ENCODE measurements around the gene HES1. TPM values are rescaled to one million over a fixed set of nuclear protein-coding genes. Genes with fewer than 3 reads are reported as not detected.
"Not testable (repeated sequence)": the region's sequence is repeated elsewhere in the genome, so short reads cannot be mapped to it uniquely, and the experiment has no call there.

Gene HES1
- total RNA-seq, 1 donor from 2014 or later, result 95.2 TPM

DNA sequence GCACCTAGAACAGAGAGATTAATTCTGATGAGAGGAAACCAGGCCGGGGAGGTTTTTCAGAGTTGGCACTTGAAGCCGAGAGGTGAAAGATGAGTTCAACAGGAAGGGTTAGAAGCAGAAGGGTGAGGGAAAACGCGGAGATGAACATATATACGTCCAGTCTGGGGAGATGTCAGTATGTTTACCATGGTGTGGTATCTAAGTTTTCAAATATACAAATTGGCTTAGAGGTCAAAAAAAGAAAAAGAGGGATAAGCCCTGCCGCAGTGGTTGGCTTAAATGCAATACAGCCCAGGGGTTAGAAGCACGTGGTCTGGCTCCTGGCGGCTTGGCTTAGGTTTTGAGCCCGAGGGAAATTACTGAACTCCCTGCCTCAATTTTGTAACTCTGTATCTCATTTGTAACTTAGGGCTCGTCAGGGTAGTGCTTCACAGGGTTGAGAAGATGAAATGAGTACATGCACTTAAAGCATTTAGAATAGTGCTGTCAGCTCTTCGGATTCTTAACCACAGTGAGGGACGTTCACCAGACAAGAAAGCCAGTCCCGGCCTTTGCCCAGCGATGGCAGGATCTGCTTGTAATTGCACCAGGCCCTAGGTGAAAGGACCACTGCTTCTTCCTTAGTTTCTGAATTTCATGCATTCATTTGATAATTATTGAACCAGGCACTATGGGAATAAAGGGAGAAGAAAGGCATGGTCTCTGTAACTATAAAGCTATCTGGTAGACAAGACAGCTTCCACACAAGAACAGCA, 6.4 kb downstream of the HES1 start:
- peak; percentile 30 for ATAC-seq

DNA sequence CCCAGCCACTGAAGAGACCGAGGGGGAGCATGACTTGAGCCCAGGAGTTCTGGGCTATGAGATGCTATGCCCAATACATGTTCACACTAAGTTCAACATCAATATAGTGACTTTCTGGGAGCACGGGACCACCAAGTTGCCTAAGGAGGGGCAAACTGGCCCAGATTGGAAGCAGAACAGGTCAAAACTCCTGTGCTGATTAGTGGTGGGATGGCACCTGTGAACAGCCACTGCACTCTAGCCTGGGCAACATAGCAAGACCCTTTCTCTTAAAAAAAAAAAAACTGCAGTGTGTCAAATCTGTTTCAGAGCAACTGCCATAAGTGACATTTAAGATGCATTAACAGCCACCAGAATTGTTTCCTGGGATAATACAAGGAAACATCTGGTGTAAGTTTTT, 9.8 kb downstream of the HES1 start:
- no peak for ATAC-seq

DNA sequence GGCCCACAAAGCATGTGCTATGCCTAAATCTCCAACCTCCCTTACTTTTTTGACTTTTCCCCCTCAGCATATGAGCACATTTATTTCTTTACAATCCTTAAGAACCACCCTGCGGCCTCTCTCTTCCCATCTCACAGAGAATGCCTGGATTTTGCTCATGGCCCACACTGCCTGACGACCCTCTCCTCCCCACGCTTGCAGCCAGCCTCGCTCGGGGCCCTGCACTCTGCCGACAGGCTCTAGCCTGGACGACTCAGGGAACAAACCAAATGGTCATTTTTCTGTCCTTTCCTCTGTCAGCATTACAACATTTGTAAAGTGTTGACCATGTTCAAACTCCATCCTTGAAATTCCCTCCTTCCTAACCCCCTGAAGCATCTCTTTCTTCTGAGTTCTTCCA, 11.7 kb downstream of the HES1 start:
- no peak for ATAC-seq

DNA sequence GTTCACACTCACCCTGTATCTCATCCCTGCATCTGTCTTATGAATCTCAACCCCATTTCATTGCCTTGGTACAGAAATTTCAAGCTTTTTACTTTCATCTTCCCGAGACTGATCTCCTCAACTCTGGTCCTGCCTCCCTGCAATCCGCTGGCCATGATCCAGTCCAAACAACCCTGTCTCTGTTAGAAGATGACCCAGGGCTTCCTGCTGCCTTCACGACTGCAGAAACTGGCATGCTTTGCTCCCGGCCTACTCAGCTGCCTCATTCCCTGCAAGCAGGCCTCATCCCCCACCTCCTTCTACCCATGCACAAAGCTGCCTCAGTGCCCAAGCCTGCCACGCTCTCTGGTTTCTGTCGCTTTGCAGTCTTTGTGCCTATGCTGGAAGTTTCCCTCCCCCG, 12.4 kb downstream of the HES1 start:
- no peak for ATAC-seq

DNA sequence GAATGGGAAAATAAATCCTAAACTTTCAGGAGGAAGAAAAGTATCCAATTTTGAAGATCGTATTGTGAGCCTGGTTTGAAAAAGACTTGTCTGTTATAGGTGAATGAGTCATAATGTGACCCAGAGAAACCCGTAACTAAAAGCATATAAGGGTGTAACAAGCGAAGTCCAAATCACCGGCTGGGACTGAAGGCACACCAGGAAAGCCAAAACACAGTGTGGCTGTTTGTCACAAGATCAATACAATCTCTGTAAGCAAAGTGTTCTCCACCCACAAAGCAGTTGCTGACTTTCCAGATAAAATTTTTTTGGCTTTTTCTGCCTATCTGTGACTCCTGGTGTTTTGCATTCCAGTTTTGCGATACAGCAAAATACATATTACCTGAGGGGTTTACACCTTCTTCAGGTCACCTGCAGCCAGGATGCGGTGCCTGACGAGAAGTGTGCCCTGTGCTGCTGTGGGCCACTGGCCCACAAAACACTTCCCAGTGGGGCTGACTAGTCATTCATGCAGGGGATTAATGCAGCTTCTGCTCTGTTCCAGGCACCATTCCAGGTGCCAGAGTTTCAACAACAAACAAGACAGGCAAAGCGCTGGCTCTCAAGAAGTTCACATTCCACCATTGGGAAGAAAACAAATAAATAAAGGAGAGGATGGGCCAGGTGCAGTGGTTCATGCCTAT, 14.4 kb downstream of the HES1 start:
- peak; percentile 76 for ATAC-seq

DNA sequence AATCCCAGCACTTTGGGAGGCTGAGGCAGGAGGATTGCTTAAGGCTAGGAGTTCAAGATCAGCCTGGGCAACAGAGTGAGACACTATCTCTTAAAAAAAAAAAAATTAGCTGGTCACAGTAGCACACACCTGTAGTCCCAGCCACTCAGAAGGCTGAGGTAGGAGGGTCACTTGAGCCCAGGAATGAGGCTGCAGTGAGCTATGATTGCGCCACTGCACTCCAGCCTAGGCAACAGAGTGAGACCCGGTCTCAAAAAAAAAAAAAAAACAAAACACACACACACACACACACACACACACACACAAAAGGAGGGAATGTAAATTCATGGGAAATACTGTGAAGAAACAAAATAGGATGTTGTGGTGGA, 15.0 kb downstream of the HES1 start:
- not testable (repeated sequence) for ATAC-seq

DNA sequence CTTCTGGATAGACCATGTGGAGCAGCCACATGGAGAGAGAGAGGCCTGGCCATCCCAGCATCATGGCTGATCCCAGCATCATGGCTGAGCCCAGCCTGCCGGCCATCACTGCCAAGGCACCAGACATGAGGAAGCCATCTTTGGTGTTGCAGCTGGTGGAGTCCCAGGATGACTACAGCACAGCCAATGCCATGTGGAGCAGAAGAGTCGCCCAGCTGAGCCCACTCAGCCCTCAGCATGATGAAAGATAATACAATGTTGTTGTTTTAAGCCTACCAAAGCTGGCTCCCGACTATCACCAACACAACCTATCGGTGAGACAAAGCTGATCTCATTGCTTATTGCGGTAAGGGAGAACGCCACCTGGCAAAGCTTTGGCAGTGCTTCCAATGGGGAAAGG, 18.4 kb downstream of the HES1 start:
- ATAC-seq, result no peak

DNA sequence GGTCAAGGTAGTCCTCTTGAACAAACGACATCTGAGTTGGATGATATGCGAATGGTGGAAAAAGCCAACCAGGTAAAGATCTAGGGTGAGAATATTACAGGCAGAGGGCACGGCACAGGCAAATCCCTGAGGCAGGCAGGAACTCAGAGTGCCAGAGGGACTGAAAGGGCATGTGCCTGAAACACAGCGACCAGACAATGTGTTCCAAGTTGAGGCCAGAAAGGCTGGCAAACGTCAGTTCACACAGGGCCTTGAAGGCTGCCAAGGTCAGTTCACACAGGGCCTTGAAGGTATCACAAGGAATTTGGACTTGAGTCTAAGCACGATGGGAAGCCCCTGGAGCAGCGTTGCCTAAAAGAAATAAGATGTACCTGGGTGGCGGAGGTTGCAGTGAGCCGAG, 20.1 kb downstream of the HES1 start:
- no peak for ATAC-seq

DNA sequence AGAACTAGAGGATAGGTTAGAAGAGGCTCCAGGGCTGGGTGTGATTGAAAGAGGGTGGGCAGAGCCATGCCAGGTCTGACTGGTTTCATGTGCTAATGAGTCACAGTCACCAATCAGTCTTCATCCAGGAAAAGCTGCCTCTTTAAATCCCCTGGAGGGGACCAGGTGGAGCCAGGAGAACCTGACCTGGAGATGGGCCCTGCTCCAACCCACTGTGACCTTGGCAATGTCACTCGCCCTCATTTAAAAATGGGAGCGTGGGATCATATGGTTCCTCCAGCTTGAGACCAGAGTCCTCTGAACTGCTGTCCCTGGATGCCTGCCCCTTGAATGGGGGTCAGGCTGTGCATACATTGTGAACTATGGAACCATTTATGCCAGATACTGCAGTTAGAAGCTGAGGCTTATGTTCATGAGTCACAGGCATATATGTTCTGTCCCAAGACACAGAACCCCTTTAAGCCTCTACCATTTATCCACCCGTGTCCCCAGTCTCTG, 23.0 kb downstream of the HES1 start:
- peak; percentile 93 for ATAC-seq

DNA sequence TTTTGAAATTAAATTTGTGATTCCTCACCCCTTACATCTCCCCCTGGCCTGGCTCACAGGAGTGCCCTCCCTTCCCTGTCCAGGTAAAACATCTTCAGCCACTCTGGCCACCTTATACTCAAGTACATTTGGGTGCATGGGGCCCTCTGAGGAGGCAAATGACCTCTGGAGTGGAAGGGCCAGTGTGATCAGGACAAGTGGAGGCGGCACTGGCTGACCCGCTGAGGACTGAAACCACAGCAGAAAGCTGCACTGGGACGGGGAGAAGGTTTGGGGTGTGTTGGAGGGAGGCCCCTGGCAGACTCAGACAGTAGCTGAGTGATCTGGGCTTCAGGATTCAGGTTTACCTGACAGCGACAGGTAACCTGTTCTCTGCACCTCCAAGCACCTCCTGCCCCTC, 24.2 kb downstream of the HES1 start:
- no peak for ATAC-seq

DNA sequence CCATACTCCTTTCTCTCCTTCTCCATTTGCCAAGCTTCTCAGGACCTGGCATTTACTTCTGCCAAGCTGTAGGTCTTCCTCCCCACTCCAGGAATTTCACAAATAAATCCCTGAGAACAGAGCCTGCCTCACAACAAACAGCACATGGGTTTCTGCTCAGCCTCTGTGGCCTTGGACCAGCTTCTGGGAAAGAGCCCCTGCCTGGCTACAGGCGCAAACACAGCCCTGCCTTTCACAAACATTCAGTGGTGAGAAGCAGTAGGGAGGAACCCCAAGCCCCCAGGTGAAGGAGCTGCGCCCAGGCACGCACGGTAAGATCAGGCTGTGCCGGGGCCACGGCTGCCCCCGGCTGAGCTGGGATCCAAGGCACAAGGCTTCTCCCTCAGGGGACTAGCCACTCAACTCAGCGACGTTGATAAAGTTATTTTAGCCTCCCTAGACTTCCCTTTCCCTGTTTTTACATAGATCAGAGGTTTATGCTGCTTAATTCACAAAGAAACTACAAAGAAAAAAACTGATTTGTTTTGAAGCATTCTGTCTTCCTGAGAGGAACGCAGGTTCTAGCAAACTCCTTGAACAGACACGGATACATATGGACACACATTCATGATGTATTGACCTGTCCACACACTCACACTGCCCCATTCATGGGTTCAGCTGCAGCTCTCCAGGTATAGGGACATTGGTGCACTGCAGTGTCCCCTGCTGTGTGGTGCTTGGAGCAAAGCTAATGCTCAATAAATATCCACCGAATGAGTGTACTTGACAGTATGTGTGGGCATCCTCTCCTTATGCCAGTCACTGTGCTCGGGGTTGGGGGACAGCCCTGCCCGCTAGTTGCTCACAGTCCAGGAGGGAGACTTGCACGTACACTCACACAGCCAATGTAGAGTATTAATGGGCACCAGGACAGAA, 25.4 kb downstream of the HES1 start:
- peak; percentile 50 for ATAC-seq

DNA sequence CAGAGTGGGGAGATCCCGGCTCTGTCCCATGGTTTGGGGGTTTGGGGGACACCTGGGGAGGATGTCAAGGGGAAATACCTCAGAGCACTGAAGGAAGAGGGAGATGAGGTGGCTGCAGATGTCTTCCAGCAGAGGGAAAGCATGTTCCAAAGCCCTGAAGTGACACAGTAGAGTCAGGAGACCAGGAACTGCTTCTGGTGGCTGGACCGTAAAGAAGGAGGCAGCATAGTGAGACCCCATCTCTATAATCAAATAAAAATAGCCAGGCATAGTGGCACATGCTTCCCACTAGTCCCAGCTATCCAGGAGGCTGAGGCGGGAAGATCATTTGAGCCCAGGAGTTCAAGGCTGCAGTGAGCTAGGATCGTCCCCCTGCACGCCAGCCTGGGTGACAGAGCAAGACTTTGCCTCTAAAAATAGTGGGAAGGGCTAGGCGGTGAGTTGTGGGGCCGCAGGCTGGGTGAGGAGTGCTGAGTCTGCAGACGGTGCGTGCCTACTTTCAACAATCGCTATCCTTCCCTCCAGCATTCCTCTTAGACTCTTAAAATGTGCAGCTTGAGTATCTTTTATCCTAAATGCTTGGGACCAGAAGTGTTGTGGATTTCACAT, 26.2 kb downstream of the HES1 start:
- ATAC-seq, result no peak

DNA sequence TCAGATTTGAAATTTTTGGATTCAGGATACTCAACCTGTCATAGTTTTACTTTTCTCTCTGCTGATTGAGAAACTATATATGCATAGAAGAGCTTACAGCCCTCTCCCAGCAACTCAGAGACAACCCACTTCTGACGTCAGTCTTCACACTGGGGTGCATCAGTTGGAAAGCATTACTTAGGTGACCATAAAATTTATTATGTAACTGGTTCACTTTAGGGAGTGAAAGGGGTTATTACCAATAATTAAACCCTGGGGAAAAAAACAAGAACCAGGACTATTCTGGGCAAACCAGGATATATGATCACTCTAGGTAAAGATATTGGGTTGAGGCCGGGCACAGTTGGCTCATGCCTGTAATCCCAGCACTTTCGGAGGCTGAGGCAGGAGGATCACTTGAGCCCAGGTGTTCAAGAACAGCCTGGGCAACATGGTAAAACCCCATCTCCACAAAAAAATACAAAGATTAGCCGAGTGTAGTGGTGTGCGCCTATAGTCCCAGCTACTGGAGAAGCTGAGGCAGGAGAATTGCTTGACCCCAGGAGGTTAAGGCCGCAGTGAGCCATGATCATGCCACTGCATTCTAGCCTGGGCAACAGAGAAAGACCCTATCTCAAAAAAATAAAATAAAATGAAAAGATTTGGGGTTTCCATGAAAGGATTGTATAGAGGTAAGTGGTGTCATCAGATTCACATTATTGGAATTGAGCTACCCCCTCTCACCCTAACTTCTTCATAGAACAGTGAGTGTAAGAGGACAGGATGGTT, 27.1 kb downstream of the HES1 start:
- no peak for ATAC-seq

DNA sequence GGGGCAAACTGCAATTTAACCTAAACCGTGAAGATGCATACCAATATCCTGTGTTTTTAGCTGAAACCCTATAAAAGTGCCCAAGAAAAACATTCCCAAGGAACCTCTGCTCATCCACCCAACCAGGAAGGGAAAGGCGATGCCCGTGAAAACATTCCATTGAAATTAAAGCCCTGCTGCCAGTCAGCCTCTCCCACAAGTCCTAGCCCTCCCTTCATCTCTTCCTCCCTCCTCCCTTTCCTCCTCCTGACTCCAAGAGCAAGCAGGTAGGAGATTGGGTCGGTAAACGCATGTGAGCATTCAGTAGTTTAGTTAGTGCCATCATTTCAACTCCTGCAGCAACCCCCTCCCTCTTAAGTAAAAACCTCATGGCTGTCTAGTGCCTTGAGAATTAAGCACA, 27.7 kb downstream of the HES1 start:
- no peak for ATAC-seq

DNA sequence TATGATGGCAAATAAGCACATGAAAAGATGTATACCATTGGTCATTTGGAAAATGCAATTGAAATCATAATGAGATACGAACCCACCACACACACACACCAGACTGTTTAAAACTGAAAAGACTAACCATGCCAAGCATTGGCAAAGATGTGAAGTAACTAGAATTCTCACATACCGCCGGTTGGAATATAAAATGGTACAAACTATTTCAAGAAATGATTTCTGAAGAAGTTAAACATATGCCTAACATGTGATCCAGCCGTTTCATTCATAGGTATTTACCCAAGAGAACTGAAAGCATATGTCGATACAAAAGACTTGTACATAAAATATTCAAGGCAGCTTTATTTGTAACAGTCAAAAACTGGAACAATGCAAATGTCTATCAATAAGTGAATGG, 28.9 kb downstream of the HES1 start:
- no peak for ATAC-seq

DNA sequence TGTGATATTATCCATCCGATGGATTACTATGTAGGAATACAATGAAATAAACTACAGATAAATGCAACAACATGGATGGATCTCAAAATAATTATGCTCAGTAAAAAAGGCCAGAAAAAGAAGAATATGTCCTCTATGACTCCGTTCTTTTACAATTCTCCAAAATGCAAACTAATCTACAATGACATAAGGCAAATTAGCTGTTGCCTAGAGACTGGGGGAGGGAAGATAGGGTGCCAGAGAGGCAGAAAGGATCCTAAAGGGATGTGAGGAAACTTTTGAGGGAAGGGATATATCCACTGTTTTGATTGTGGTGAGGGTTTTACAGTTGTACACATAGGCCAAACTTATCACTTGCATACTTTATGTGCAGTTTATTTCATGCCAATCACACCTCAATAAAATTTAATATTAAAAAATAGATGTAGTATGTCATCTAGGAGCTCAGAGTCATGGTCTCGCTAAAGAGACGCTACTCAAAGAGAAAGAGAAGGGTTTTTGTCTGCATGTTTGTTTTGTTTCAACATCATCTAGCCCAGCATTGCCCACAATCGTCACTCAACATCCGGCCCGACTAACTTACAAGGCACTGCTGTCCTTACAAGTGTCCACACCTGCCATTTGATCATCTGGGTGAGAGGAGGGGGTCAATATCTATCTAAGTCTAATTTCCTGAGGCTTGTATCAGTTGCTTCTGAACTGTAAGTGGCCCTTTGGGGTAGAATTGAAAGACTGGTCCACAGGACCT, 29.5 kb downstream of the HES1 start:
- no peak for ATAC-seq

DNA sequence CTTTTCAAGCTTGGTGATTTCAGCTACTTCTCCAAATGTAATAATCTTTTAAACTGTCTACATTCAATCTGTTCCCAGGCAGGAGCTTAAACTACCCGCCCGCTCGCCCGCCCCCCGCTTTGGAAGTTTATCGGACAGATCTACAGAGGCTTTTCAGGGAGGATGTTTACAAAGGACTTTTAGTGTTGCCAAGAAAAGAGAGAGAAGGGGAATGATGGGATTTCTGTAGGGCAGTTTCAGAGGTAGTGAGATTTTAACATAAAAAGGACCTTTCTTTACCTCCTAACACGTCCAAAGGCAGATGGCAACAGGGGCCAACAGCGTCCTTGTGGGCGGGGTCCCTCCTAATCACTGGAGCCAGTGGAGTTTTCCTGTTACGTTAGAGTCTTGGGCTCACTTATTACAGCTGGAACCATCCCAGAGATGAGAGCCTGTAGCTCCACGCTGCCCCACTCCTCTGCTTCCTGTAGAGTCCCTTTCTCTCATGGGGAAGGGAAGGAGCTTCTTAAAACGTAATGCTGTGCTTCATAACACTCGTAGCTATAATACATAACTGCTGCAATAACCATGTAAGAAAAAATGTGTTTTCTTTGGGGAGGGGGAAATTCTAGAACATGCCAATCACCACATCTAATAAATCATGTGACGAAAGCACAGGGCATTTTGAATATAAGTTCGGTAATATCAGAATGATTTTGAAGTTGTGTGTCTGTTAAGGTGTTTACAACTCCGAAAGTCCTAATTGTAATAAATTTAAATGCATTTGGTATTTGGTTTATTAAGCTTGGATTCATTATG, 30.9 kb downstream of the HES1 start:
- ATAC-seq, result no peak

DNA sequence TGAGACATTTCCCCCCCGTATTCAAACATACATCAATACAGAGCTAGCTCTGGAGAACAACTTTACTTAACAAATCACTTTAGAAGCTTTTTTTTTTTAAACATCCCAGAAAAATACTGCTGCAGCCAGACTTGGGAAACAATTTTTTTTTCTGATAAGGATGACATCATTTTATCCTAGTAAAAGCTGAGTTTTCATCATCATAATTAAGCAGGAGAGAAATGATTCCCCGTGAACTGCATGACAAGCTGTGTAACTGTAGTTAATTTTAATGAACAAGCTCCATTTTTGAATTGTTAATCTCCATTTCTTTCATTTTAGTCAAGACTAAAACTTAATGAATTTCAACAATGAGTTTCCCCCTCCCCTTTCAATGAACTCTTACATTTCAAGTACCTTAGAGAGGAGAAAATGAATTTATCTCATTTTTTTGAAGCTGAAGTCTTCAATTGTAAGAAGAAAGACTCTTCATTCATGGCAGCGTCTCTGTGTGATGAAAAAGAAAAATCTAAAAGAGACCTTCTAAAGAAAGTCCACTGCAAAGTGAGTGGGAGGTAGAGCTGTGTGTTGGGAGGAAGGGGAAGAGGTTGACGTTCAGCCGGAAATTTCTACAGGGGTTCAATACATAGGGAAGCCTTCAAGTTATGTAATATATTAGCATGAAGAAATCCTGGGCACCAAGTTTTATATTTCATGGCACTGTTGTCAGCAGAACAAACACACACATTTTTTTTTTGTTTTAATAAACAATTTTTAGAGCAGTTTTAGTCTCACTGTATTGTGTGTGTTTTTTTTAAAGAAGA, 31.7 kb downstream of the HES1 start:
- ATAC-seq, result no peak

DNA sequence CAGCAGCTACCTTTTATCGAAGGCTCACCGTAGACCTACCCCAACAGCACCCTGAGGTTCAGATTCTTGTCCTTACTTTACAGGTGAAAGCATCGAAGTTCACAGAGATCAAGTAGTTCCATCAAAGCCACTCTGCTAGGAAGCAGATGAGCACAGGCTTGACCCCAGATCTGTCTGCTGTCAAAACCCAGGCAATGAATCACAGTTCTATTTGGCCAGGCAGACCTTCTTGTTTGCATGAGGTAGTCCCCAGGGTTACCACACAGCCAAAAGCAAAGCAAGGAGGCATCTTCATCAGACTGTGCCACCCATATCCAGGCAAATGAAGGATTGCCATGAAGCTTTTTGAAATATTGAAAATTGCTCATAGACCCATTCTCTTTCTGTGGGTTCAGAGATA, 33.0 kb downstream of the HES1 start:
- peak; percentile 17 for ATAC-seq

DNA sequence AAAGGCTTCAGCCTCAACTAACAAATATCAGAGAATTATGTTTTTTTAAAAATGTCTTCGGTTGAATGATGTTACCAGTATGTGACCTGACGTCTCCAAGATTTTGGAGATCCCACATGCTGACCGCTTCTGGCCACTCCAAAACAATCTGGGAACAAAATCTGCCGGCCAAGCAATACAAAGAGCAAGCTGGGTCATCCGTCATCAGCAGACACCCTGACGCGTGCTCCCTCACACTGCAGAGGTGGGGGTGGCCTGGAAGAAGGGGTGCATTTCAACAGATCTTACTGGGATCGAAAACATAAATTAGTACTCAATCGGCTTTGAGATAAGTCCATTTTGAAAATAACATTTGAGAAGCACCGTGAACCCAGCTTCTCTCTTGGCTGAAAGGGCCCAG, 33.6 kb downstream of the HES1 start:
- ATAC-seq, result no peak
